Activated CD4-positive, alpha-beta T cell treated with anti-CD3 and anti-CD28 coated beads for 48 hours (primary cell): ENCODE results near the gene POU2AF1.

Experiments
- DNase-seq: peaks from one replicate; pipeline ENCODE4 v3.0.0-alpha.2; 2020

Gene POU2AF1

GRCh38 chr11:111384494-111384893, 5.4 kb upstream of the POU2AF1 start:
- no peak for DNase-seq

- DNase-seq = no peak
Observed at GRCh38 chr11:111382451-111382850, 3.4 kb upstream of the POU2AF1 start.

GRCh38 chr11:111379602-111380136, 594 bp upstream of the POU2AF1 start:
- peak; percentile 37 for DNase-seq

GRCh38 chr11:111378185-111378860, 752 bp downstream of the POU2AF1 start:
- no peak for DNase-seq

GRCh38 chr11:111376181-111376871, 2.7 kb downstream of the POU2AF1 start:
- peak; percentile 68 for DNase-seq

- no peak for DNase-seq
Observed at GRCh38 chr11:111373590-111373989, 5.5 kb downstream of the POU2AF1 start.

- DNase-seq = no peak
Observed at GRCh38 chr11:111372538-111372937, 6.5 kb downstream of the POU2AF1 start.

- DNase-seq = peak; percentile 64
Observed at GRCh38 chr11:111370902-111371578, 8.0 kb downstream of the POU2AF1 start.

- DNase-seq = no peak
Observed at GRCh38 chr11:111370270-111370901, 8.7 kb downstream of the POU2AF1 start.

GRCh38 chr11:111368285-111368560, 10.9 kb downstream of the POU2AF1 start:
- no peak for DNase-seq

GRCh38 chr11:111367411-111368284, 11.4 kb downstream of the POU2AF1 start:
- DNase-seq = no peak

- no peak for DNase-seq
Observed at GRCh38 chr11:111366560-111367410, 12.3 kb downstream of the POU2AF1 start.

- no peak for DNase-seq
Observed at GRCh38 chr11:111365722-111366559, 13.1 kb downstream of the POU2AF1 start.

GRCh38 chr11:111364503-111364902, 14.6 kb downstream of the POU2AF1 start:
- no peak for DNase-seq

GRCh38 chr11:111363985-111364384, 15.1 kb downstream of the POU2AF1 start:
- no peak for DNase-seq

- no peak for DNase-seq
Observed at GRCh38 chr11:111362887-111363411, 16.1 kb downstream of the POU2AF1 start.

- no peak for DNase-seq
Observed at GRCh38 chr11:111361874-111362273, 17.2 kb downstream of the POU2AF1 start.

GRCh38 chr11:111361052-111361801, 17.8 kb downstream of the POU2AF1 start:
- DNase-seq = peak; percentile 26
